ENCODE measurements around the gene F11R.

DNA sequence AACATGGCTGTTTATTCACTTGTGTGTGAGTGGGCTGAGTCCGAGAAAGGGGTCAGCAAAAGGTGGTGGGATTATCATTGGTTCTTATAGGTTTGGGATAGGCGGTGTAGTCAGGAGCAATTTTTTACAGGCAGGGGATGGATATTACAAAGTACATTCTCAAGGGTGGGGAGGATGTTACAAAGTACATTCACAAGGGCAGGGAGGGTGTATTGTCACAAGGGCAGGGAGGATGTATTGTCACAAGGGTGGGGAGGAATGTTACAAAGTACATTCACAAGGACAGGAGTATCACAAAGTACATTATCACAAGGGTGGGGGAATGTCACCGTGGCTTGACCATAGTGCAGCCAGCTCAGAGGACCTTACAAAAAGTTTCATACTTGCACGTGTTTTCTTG lies 35.2 kb downstream of the F11R start:
- TF ChIP-seq POLR2AphosphoS5 (IDR thresholded peaks at IDR 0.05) = no peak
- TF ChIP-seq, protein P1, sequence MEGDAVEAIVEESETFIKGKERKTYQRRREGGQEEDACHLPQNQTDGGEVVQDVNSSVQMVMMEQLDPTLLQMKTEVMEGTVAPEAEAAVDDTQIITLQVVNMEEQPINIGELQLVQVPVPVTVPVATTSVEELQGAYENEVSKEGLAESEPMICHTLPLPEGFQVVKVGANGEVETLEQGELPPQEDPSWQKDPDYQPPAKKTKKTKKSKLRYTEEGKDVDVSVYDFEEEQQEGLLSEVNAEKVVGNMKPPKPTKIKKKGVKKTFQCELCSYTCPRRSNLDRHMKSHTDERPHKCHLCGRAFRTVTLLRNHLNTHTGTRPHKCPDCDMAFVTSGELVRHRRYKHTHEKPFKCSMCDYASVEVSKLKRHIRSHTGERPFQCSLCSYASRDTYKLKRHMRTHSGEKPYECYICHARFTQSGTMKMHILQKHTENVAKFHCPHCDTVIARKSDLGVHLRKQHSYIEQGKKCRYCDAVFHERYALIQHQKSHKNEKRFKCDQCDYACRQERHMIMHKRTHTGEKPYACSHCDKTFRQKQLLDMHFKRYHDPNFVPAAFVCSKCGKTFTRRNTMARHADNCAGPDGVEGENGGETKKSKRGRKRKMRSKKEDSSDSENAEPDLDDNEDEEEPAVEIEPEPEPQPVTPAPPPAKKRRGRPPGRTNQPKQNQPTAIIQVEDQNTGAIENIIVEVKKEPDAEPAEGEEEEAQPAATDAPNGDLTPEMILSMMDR (IDR thresholded peaks at IDR 0.05) = no peak
- TF ChIP-seq POLR2A (IDR thresholded peaks at IDR 0.05) = no peak
